ENCODE data around the gene CENPV. TPM values are rescaled to one million over a fixed set of nuclear protein-coding genes. Genes with fewer than 3 reads are reported as not detected.
A peak's percentile ranks its signal among the peaks of the same experiment; 100 is the strongest.

CENPV gene
- total and polyA plus RNA-seq, 2 of the 13 experiments (the other 11 are each of a cell fraction or from before 2014, with no cell fraction given) = 193 to 292 TPM

DNA sequence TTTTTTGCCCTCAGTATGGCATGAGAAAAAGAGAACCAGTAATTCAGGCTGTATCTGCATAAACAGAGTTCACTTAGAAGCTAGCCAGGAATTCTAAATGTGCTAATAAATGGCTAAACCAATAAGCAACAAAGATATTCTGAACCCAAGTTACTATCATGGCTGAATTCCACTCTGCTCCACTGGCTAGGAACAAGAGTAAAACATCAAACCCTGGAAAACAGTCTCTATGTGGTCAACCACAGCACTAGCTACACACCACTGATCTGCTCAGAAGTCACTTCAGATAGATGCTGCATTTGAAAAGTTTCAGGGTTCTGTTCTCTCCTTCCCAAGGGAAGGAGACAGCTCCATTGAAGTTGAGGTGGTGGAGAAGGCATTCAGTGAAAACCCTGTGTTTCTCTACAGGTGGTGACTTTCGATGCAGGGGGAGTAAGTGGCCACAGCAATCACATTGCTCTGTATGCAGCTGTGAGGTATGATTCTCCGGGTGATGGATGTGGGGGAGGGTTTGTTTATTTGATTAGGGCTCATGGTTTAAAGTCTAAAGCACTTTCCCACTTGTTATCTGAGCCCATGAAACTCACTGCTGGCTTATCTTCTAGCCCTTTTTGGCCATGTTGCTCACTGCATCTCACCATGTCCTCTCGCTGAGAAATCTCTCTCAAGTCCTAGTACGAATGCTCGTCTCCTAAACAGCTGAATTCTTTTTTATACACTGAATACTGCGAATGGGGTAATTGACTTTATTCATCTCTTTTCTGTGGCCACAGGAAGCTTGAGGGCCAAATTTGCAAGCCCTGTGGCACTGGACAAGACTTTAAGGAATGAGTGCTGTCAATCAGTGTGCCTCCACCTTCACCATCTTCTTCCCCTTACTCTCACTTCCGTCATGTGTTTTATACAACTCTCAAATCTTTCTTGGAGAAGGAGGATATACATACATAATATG, 39.9 kb downstream of the CENPV start (continued):
- TF ChIP-seq, protein P1, sequence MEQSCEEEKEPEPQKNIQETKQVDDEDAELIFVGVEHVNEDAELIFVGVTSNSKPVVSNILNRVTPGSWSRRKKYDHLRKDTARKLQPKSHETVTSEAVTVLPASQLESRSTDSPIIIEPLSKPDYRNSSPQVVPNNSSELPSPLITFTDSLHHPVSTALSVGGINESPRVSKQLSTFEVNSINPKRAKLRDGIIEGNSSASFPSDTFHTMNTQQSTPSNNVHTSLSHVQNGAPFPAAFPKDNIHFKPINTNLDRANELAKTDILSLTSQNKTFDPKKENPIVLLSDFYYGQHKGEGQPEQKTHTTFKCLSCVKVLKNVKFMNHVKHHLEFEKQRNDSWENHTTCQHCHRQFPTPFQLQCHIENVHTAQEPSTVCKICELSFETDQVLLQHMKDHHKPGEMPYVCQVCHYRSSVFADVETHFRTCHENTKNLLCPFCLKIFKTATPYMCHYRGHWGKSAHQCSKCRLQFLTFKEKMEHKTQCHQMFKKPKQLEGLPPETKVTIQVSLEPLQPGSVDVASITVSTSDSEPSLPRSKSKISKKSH (CRISPR knock-in tag; IDR thresholded peaks at IDR 0.05; ENCODE audit: borderline replicate concordance) = no peak
- TF ChIP-seq ADNP (CRISPR knock-in tag; IDR thresholded peaks at IDR 0.05) = no peak
- TF ChIP-seq, protein P2, sequence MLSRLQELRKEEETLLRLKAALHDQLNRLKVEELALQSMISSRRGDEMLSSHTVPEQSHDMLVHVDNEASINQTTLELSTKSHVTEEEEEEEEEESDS (CRISPR knock-in tag; IDR thresholded peaks at IDR 0.05; ENCODE audit: borderline replicate concordance) = no peak
- TF ChIP-seq ZNF10 (CRISPR knock-in tag; IDR thresholded peaks at IDR 0.05; ENCODE audit: borderline replicate concordance, low read depth) = 0 out of 2 replicates have a peak, but pooled peaks have one; percentile 55
- TF ChIP-seq NKX3-1 (CRISPR knock-in tag; IDR thresholded peaks at IDR 0.05) = no peak
- no peak for TF ChIP-seq JARID2 (CRISPR knock-in tag; IDR thresholded peaks at IDR 0.05; ENCODE audit: insufficient replicate concordance)
- TF ChIP-seq, protein P3, sequence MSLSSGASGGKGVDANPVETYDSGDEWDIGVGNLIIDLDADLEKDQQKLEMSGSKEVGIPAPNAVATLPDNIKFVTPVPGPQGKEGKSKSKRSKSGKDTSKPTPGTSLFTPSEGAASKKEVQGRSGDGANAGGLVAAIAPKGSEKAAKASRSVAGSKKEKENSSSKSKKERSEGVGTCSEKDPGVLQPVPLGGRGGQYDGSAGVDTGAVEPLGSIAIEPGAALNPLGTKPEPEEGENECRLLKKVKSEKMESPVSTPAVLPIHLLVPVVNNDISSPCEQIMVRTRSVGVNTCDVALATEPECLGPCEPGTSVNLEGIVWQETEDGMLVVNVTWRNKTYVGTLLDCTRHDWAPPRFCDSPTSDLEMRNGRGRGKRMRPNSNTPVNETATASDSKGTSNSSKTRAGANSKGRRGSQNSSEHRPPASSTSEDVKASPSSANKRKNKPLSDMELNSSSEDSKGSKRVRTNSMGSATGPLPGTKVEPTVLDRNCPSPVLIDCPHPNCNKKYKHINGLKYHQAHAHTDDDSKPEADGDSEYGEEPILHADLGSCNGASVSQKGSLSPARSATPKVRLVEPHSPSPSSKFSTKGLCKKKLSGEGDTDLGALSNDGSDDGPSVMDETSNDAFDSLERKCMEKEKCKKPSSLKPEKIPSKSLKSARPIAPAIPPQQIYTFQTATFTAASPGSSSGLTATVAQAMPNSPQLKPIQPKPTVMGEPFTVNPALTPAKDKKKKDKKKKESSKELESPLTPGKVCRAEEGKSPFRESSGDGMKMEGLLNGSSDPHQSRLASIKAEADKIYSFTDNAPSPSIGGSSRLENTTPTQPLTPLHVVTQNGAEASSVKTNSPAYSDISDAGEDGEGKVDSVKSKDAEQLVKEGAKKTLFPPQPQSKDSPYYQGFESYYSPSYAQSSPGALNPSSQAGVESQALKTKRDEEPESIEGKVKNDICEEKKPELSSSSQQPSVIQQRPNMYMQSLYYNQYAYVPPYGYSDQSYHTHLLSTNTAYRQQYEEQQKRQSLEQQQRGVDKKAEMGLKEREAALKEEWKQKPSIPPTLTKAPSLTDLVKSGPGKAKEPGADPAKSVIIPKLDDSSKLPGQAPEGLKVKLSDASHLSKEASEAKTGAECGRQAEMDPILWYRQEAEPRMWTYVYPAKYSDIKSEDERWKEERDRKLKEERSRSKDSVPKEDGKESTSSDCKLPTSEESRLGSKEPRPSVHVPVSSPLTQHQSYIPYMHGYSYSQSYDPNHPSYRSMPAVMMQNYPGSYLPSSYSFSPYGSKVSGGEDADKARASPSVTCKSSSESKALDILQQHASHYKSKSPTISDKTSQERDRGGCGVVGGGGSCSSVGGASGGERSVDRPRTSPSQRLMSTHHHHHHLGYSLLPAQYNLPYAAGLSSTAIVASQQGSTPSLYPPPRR (CRISPR knock-in tag; IDR thresholded peaks at IDR 0.05; ENCODE audit: borderline replicate concordance) = peak; percentile 81
- no peak for TF ChIP-seq ZNF660 (CRISPR knock-in tag; IDR thresholded peaks at IDR 0.05; ENCODE audit: borderline replicate concordance, low read depth)
- no peak for TF ChIP-seq ZNF816 (CRISPR knock-in tag; IDR thresholded peaks at IDR 0.05; ENCODE audit: borderline replicate concordance)
- no peak for TF ChIP-seq IKZF1 (IDR thresholded peaks at IDR 0.05)
- no peak for TF ChIP-seq SOX6 (IDR thresholded peaks at IDR 0.05)
- peak; percentile 80 for TF ChIP-seq SOX6 (CRISPR knock-in tag; IDR thresholded peaks at IDR 0.05)
- TF ChIP-seq GTF2F1 (IDR thresholded peaks at IDR 0.05; ENCODE audit: low read length) = 0 out of 2 replicates have a peak, but pooled peaks have one; percentile 14
- TF ChIP-seq, protein P4, sequence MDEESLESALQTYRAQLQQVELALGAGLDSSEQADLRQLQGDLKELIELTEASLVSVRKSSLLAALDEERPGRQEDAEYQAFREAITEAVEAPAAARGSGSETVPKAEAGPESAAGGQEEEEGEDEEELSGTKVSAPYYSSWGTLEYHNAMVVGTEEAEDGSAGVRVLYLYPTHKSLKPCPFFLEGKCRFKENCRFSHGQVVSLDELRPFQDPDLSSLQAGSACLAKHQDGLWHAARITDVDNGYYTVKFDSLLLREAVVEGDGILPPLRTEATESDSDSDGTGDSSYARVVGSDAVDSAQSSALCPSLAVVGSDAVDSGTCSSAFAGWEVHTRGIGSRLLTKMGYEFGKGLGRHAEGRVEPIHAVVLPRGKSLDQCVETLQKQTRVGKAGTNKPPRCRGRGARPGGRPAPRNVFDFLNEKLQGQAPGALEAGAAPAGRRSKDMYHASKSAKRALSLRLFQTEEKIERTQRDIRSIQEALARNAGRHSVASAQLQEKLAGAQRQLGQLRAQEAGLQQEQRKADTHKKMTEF (CRISPR knock-in tag; IDR thresholded peaks at IDR 0.05) = peak; percentile 55; the same call in 1 of the 2 replicates
- no peak for TF ChIP-seq CAMTA2 (CRISPR knock-in tag; IDR thresholded peaks at IDR 0.05; ENCODE audit: borderline replicate concordance)
- peak; percentile 91 for TF ChIP-seq PITX1 (CRISPR knock-in tag; IDR thresholded peaks at IDR 0.05)
- no peak for TF ChIP-seq HDAC6 (IDR thresholded peaks at IDR 0.05; ENCODE audit: low read depth, low read length)
- no peak for TF ChIP-seq PRMT3 (CRISPR knock-in tag; IDR thresholded peaks at IDR 0.05; ENCODE audit: borderline replicate concordance, low read depth)
- TF ChIP-seq SALL2 (CRISPR knock-in tag; IDR thresholded peaks at IDR 0.05) = 0 out of 2 replicates have a peak, but pooled peaks have one; percentile 61
- TF ChIP-seq, protein P5, sequence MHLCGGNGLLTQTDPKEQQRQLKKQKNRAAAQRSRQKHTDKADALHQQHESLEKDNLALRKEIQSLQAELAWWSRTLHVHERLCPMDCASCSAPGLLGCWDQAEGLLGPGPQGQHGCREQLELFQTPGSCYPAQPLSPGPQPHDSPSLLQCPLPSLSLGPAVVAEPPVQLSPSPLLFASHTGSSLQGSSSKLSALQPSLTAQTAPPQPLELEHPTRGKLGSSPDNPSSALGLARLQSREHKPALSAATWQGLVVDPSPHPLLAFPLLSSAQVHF (CRISPR knock-in tag; IDR thresholded peaks at IDR 0.05) = no peak

All from HepG2 (cell line).